Activated naive CD4-positive, alpha-beta T cell (primary cell): Measurements from ENCODE around the gene UTP20.
A peak's percentile ranks its signal among the peaks of the same experiment; 100 is the strongest.

Experiments
- DNase-seq, 4 experiments: peaks; one replicate each; lab custom pipeline; 2025; lab: John Stamatoyannopoulos, UW

The UTP20 gene

DNA sequence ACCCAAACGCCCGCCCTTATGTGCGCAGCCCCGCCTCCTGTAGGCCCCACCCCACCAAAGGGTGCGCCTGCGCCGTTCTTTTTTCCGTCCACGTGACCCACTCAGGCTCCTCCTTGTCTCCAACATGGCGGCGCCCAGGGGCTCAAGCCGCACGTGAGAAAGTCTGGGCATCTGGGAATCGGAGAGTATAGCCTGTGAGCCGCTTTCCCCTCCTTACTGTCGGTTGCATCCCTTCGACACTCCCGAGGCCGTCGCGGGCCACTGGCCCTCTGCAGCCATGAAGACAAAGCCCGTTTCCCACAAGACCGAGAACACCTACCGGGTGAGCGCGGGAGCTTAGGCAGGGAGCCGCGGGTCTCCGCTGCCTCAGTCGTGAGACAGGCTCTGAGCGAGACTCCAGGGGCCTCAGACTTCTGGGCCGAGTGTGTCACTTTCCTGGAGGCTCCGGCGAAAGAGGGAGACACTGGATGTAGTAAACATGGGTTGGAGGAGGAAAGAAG lies at the start of gene UTP20:
Gene UTP20, plus strand, starts transcription at position 100 of the 500 bp plus-strand sequence. Its CDS starts 178 bp downstream, at position 278.
- peak; percentile 87 to 92 (median 92) for DNase-seq

DNA sequence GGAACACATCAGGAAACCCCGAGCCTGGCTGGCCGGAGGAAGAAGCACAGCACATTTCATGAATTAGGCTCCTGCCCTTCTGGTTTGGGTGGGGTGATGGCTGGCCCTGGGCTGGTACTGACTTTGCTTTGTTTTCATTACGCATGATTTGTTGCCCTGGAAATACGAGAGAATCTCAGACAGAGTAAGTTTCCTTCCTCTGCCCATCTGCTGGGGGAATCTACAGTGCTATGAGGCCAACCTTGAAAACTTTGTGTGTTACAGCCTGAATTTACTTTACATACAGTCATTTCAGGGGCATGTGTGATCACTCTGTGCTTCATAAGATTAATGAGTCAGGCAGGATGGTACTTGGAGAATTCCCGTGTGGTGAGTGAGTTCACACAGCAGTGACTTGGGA lies 49.4 kb upstream of the UTP20 start:
- DNase-seq: no peak

DNA sequence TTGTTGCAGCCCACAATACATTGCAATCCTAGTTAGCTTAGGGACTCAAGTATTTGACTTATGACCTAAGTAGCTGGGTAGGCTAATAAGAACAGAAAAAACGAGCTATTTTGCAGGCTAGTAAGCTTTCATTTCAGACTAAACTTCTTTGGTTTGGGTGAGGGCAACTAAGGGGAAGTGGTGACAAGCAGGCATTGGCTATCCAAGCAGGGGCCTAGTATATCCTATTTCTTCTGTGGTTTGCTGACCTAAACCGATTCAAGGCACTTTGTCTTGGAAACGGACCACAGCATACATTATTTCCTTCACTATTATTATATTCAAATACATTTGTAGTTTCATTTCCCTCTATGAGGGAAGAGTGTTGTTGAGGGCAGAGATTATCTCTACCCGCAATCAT lies 48.3 kb upstream of the UTP20 start:
- DNase-seq: no peak

DNA sequence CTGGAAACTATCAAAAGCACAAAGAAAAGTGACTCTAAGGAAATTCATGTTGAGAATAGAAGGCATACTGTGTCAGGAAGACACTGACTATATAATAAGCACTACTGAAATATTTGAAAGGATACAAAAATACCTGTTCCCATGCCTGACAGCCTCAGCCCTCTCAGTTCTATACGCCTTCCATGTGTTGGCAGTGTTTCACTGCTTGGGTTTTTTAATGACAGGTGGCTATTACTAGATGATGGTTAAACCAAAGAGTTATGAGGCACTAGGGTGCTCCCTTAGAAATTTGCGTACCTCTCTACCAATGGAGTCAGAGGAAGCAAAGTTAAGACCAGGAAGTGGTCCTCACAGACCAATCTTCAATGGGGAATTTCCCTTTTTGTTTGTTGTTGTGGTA lies 44.2 kb upstream of the UTP20 start:
- no peak for DNase-seq

DNA sequence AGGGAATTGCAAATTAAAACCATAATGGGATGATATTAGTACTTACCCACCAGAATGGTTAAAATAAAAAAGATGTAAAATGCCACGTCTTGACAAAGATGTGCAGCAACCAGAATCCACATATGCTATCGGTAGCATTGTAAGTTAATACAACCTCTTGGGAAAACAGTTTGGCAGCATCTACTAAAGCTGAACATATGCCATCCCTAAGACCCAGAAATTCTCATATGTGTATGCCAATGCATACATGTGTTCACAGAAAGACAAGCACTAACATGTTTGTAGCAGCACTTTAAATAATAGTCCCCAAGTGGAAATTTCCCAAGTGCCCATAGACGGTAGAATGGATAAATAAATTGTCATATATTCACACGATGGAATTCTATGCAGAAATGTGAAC lies 41.6 kb upstream of the UTP20 start:
- DNase-seq: no peak

DNA sequence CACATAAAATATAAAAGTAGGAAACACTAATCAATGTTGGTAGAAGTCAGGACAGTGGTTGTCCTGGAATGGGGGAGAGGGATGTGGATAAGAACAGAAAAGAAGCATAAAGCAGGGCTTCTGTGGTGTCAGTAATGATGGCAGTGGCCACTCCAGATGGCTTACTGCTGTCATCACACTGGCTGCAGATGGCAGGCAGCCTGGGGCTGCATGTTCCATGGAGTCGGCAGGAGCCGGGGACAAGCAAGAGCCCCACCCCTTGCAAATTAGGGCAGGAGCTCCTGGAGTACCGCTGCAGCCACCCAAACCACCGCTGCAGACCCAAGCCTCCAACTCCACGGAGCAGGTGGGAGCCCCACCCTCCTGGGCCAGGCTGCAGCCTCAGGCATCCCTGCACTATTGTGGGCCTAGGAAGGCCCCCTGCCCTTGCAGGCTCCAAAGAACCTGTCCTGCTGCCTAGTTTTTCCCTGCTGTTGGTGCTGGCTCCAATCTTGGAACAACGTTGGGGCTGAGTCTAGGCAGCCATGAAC lies 41.0 kb upstream of the UTP20 start:
- DNase-seq: no peak

DNA sequence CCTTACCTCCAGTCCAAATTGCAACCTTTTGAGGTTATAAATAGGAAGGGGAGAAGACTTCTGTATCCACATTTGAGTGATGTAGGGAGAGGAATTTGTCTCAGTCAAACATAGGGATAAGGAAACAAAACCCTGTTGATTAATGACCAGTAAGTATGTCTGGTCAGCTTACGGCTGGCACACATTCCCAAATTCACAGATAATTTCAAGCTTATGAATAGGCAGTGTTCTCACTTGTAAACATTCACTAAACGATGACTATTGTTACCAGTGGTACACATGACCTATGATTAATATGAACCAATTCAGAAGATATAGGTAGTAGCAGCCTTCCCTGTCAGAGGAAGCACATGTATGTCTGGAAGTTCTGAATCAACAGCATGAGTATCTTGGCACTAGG lies 36.8 kb upstream of the UTP20 start:
- no peak for DNase-seq

DNA sequence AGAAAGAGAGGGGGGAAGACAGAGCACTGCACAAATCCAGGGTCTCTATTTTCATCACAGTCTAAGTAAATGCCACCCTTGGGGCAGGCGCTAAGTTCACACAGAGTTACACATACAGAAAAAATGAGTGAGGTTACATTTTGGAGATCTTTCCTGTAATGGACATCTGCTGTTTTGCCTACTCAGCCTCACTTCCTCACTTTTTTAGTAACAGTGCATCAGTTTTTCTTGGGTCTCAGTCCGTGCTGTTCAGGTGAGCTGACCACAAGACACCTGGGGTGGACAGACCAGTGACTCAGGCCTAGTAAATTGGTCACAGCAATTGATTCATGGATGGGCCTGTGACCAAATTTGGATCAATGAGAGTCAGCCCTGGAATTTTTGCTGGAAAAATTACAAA lies 36.3 kb upstream of the UTP20 start:
- no peak for DNase-seq

DNA sequence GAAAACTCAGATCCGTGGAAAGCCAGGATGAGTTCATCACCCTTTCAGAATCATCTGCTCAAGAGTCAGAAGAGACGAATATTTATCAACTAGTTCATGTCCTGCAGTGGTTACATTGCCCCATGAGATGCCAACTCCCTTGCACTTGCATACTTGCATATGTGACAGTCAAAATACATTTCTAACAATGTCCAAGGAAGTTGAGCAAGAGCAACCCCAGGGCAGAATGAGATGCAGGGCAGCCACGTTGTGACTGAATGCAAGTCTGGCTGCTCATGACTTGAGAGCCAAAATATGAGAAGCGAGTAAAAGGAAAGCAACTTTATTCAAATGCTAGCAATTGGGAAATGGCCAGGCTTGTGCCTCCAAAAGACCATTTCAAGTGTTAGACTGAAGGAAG lies 23.6 kb upstream of the UTP20 start:
- DNase-seq: no peak

DNA sequence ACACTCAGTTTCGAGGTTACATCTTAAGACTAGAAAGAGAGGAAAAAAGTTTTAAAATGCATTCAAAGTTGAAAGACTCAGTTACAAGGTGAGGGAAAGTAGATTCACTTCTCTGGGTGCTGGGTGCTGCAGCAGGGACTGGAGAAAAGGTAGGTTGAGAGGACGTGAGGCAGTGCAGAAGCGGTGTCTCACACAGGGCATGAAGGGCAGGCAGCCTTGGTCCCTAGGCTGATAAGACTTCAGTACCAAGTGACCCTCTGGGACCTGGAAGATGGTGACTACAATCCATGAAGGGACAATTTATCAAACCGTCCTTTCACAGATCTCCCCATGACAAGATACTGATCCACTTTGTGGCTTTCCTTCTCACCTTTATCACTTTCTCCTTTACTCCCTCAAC lies 22.5 kb upstream of the UTP20 start:
- DNase-seq: no peak

DNA sequence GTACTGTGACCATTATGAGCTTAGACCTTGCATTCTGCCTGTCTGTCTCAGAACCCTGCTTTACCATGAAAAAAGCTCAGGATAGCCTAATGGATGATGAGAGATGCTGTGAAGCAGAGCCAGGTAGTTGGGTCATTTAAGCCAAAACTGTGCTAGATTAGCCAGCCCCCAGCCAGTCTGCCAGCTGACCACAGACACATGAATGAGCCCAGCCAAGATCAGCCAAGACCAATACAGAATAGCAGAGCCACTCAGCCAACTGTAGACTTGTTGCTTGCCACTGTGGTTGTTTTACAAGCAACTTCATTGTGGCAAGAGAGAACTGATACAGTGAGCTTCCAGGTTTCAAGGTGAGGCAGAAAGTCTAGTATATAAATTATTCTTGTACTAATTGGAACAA lies 12.8 kb upstream of the UTP20 start:
- DNase-seq: no peak

DNA sequence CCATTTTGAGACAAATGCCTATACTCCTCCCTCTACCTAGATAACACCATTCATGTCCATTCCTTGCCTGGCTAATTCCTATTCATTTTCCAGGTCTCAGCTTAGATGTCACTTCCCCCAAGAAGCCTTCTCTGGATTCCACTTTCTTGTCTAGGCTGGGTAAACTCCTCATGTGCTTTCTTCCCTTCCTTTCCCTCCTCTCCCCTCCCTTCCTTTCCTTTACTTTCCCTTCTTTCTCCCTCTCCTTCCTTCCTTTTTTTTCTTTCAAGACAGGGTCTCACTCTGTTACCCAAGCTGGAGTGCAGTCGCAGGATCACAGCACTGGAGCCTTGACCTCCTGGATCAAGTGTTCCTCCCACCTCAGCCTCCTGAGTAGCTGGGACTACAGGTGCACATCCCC lies 3.5 kb upstream of the UTP20 start:
- DNase-seq: no peak

DNA sequence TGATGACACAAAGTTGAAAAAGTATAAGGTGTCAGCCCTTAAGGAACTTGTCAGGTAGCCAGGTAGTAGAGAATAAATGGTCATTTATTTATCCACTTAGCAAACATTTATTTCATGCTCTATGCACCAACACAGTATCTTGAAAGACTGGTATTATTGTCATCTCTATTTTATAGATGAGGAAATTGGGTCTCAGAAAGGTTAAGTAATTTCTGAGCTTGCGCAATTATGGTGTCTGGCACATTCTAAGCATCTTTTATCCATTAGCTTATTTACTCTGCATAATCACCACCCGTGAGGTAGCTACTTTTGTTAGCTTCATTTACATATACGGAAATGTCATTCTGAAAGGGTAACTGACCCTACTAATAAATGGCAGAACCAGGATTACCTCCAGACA lies 2.5 kb upstream of the UTP20 start:
- DNase-seq: no peak

DNA sequence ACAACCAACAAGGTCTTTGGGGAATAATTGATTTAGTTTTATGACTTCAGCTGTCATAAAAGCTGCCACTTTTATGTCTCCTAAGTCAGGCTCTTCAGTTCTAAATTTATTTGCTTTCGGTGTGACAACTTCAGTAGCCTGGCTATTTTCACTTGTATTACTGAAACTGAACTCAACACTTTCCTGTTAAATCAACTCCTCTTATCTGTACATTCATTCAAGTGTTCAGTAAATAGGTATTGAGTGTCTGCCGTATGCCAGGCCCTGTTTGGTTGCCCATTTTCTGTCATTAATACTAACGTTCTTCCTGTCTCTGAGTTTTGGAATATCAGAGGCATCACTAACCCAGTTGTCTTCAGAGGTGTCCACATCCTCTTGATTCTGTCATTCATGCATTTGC lies 7.5 kb downstream of the UTP20 start:
- DNase-seq: no peak

DNA sequence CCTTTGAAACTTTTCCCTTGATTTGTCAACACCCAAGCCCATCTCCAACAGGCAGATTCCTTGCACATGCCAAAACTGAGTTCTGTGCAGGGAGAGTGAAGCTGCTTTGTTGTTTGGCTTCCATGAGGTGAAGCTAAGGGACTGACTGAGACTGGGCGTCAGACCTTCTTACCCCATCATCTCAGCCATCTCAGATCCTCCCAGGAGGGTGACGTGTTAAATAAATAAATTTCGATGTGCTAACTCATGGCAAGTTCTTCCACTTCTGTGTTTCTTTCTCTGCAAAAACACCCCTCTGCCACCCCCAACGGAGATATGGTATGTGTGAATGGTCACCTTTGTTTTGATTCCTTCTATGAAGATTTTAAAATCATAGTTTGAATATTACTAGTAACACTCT lies 17.8 kb downstream of the UTP20 start:
- no peak for DNase-seq

DNA sequence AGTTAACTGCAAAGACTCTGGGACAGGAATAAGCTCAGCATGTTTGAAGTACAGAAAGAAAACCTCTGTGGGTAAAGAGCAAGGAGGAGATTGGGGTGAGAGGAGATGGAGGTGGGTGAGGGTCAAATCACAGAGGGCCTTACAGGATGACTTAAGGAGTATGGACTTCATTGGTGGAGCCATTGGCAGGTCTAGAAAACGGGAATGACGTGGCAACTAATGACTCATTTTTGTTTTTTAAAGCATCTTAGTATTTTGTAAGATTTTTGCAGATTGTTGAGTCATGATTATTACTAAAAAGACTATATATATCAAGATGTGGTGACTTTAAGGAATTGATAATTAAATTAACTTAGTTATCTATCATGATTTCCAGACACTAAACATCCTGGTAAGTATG lies 18.5 kb downstream of the UTP20 start:
- no peak for DNase-seq

DNA sequence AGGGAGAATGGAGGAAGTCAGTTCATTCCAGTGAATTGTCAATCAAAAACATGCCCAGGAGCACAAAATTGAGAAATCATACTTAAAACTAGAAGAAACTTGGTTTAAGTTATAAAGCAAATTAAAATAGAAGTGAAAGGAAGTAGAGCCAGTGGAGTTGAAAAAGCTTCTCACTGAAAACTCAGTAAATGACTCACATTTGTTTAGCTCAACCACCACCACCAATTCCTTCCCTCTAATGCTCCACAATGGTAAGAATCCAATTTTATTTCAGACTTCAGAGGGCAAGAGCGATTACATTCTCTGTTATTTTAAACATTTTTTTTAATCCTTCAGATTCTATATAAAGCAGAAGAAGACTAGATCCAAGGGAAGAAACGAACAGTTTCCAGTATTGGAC lies 19.4 kb downstream of the UTP20 start:
- no peak for DNase-seq

DNA sequence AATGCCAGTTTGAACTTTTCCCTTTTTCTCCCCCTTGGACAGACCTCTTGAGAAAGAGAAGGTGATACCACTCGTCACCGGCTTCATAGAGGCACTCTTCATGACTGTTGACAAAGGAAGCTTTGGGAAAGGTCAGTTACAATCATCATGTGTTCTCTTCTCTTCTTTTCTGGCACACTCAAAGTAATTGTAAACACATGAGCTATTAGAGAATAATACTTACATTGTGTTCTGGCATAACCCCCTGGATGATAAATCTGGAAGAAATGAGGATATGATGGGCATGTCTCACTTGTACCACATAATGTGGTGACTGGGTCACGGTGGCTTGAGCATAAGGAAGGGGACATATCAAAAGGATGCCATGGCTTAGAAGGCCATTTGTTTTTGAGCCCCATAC lies 20.0 kb downstream of the UTP20 start:
- DNase-seq: no peak

DNA sequence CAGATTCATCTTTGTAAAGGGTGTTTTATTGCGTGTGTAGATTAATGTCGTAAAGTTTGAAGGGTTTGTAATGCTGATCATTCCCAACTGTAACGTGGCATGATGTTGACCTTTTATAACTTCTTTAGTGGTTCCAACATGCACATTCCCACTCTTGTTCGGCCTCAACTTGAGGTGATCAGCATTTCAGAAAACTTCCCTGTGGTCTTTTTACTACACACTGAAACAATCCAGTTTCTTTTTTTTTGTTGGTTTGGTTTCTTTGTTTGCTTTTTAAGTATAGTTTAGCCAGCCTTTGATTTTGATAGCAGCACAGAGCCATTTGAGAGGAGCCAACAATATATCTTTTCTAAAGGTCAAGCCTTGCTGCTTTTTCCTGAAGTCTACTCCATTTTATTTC lies 22.8 kb downstream of the UTP20 start:
- DNase-seq: no peak

DNA sequence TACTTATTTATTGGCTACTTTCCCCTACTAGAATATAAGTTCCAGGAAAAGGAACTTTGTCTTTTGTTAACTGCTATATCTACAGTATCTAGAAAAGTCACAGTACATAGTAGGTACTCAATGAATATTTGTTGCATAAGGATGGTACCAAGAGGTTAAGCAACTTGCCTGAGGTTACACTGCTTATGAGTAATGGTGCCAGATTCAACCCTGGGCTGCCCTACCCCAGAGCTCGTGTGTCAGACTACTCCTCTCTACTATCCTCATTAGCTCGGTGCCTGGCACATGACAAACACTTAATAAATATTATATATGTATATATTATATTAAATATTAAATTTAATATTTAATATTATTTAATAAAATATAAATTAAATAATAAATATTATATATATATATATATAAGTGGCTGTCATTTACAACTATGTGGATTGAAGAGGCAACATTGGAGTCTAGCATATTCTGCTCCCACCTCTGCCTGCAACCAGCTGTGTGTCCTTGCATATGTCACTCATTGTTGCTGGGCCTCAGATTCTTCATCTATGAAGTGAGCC lies 25.4 kb downstream of the UTP20 start:
- DNase-seq: no peak

DNA sequence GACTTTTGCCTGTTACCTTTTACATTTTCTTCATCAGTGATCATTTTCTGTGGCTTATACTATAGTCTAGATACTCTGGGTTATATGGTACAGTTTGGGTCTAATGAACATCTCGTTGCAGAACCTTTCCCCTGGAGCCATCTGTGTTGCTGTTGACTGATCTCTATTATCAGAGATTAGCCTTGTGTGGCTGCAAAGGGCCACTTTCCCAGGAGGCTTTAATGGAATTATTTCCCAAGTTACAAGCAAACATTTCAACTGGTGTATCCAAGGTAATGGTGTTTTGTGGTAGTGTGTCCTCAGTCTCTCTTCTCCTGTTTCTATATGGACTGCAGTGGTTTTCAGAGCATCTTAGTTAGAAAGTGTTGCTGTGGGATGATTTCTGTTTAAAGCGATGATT lies 25.9 kb downstream of the UTP20 start:
- no peak for DNase-seq

DNA sequence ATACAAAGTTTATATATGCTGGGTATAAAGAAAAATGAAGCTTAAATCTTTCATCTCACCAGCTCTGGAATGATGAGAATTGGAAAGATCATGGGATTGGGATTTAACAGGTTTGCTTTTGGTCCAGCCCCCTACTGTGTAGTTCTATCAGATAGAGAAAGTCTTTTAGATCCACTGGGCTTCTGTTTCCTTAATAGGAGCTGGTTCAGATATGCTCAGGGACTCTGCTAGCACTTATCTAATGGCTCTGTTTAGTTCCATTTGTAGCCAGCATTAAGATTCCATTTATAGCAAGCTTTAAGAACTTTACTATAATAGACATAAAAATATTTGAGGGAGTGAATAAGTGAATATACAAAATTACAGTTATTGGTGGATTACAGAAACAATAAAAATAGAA lies 42.6 kb downstream of the UTP20 start:
- DNase-seq: no peak

DNA sequence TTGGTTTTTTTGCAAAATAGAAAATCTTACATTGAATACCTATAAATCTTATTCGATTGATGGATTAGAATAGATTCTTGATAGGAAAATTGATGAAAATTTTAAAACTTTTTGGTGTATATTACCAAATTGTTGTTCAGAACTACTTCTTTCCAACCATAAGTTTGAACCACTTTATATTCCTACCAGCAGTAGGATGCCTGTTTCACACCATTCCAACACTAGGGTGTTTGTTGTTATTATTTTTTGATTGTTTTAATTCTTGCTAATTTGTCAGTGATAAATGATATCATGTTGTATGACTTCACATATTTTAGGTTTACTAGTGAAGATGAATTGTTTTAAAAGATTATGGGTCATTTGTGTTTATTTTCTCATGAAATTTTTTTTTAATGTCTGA lies 43.4 kb downstream of the UTP20 start:
- DNase-seq: no peak

DNA sequence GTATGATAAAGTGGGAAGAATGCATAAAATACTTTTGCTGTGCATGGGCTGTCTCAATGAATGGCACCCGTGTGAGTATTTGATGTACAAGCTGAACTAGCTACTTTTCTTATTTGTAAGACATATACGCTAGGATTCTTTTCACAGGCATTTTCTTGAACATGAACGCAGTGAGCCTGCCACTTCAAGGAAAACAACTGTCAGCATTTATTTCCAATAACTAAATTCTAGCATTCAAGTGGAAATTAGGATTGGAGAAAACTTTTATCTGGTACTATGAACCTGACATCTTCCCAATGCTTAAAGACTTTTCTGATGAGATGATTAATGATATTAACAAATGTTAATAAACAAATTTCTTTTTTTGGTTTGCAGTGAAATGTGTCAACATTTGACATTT lies 45.7 kb downstream of the UTP20 start:
- DNase-seq: no peak

DNA sequence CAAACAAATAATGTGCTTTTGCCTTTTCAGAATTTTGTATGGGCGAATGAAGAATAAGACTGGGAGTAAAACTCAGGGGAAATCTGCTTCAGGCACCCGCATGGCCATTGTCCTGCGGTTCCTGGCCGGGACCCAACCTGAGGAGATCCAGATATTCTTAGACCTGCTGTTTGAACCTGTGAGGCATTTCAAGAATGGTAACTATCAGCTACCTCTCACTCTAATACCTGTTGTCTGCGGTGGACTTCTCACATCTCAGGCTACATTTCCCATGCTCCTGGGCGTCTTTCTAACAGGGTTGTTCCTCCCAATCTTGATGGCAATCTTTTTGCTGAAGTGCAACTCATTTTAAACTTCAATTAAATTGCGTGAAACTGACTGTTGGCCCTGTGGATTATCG lies 47.1 kb downstream of the UTP20 start:
- no peak for DNase-seq
